Activated naive CD4-positive, alpha-beta T cell treated with anti-CD3 and anti-CD28 coated beads, Interleukin-2, amount 50 U/mL, for 16 hours (primary cell): ENCODE data around the gene SSNA1.

ENCODE experiments used
- DNase-seq: peaks from one replicate; pipeline ENCODE4 v3.0.0-alpha.2; 2020

The SSNA1 gene

DNA sequence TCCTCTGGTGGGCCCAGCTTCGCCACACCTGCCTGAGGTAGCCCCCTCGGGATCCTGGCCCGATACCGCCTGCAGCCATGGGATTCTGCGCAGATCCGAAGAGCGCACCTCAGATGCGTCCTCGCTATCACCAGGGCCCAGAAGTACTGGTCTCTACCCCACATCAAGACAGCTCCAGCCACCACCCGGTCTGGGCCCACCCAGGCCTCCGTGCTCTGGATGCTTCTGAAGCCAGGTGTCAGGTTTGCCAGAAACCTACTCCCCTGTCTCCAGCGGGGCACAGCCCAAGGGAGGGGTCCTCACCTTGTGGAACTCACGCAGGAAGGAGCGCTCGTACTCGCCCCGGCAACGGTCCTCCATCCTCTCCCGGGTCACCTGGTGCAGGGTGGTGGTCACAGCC lies 2.6 kb upstream of the SSNA1 start:
- no peak for DNase-seq

DNA sequence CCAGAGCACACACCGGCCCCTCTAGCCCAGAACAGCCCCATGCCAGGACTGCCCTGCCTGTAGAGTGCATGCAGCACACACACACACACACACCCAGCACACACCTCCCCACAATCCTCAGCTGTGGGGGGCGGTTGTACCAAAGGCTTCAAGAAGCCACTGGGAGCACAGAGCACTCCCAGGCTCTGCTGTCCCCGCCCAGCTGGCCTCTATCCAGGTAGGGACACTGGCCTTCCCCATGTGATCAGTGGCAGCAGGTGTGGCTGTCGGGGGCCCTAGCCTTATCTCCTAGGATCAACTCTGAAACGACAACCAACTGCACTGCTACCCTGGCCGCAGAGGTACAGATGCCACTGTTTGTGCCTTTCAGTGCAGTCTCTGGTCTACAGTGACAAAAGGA lies 2.1 kb upstream of the SSNA1 start:
- no peak for DNase-seq

DNA sequence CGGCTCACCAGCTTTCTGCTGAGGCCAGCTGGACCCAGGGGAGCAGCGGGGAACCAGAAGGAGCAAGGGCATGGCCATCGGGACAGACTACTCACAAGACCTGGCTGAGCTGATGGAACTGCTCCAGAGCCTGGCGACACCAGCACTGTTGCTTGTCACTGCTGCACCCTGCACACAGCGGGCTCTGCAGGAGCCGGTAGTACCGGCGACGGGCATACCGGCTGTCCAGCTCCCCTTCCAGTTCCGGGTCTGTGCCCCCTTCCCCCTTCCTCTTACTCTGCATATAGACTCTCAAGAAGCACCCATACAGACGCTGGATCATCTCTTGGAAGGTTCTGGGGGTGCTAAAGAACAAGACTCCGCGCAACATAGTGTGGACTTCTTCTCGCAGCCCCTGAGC lies 1.1 kb upstream of the SSNA1 start:
- no peak for DNase-seq

DNA sequence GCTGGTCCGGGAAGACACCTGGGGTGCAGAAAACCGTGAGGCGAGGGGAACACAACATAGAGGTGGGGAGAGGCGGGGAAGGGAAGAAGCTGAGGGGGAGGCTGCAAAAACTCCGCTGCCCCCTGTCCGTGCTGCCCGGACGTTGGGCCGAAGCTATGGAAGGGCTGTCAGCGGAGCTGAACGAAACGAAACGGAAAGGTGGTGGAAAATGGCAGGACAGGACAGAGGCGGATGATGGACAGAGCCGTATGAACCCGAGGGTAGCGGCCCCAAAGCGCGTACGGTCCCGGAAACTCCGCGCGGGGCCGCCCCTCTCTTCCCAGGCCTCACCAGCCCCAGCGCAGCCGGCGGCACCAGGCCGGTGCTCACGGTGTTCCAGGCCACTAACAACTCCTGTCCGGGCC lies 388 bp upstream of the SSNA1 start:
- no peak for DNase-seq

DNA sequence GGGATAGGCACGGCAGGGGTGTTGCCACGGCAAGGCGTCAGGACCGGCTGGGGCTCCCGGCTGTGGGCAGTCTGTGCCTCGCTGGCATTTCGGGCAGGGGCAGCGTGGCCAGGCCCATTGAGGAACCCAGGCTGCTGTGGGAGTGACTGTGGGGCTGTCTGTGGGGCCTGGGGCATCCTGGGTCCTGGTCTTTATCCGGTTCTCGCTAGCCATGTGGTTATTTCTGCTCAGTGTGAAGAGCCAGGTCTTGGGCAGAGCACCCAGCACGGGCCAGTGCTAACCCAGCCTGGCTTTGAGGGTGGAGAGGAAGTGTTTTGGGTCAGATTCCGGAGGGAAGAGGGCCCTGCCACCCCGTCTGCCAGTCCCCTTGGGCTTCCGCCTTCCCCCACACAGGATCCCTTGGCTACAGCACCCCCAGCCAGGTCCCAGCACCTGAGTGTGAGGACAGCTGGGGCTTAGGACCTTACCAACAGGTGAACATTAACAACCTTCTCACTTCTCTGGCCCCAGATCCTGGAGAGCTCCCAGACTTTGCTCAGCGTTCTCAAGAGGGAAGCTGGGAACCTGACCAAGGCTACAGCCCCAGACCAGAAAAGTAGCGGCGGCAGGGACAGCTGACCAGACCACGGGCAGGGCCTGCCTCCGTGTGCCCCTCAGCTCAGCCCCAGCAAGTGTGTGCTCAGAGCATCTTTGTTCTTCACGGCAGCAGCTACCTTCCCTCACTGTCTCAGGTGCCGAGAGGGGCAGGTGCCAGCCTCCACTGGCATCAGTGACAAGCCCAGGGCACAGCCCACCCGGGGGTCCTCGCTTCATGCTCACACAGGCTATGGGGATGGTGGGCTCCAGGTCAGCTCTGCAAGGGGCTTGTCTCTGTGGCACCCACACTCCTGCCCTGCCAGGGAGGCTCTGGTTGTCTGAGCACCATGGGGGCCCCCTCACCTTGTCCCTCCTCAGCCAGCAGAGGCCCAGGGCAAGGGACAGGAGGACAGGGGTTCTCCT lies 1.1 kb downstream of the SSNA1 start:
- DNase-seq: no peak

DNA sequence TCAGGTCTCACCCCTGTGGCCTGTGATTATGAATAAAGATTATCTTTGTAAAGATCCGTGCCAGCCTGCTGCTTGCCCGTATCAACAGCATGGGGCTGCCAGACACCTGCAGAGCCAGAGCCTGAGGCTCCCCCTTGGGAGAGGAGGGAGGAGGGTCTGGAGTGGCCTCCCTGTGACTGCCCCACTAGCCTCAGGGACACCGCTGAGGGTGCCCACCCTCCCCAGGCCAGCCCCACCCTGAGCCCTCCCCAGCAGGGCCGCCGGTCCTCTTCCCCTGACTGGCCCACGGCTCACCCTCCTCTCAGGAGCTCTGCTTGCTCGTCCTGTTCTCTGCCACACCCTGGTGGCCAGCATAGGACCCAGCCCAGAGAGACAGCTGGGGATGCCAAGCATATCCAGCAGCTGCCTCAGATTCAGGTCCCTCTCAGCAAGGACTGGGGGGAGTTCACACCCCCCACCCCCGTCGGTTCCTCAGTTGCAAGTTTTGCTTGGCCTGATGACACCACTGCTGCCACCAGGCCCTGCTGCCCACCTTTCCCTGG lies 1.9 kb downstream of the SSNA1 start:
- no peak for DNase-seq

DNA sequence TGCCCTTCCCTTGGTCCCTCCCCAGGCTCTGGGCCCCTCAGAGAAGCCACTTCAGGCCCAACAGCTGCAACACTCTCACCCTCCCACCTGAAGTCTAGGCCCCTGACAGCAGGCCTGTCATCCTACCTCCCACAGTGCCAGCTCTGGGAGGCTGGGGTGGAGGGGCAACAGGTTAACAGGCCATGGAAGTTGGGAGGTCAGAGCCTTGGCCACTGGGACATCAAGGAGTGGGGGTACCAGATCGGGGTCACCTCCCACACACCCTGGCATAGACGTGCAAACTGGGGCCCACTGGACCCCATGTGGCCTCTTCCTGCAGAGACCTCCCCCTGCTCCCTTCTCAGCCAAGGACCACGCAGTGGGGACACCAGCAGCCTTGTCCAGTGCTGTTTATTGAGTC lies 2.8 kb downstream of the SSNA1 start:
- DNase-seq: no peak

DNA sequence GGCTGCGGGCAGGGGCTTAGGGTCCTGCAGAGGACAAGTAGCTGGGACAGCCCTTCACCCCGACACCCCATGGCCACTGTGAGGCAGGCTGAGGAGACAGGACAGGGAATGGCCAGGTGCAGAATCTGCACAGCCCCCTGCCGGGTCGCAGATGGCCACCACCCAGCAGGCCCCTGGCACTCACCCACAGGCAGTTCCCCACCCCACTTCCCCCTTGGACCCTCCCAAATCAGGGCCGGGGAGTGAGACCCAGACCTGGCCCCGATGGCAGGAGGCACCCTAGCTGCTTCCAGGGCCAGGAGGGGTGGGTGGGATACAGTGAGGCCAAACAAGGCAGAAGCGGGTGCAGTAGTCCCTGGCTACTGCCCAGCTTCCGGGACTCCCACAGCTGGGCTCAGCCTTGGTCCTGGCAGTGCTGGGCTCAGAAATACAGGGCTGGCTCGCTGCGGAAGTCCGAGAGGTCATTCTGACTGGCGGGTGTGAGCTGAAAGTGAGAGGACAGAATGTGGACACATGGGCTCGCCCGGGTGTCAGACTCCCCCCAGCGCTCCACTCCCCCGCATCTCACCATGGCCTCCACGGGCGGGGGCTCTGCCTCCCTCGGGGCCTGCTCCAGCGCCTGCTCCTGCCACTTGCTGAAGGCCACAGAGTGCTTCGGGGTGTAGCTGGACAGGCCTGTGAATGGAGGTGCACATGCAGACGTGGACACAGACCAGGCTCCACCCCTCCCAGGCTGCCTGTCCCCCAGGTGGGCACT lies 3.4 kb downstream of the SSNA1 start:
- no peak for DNase-seq

DNA sequence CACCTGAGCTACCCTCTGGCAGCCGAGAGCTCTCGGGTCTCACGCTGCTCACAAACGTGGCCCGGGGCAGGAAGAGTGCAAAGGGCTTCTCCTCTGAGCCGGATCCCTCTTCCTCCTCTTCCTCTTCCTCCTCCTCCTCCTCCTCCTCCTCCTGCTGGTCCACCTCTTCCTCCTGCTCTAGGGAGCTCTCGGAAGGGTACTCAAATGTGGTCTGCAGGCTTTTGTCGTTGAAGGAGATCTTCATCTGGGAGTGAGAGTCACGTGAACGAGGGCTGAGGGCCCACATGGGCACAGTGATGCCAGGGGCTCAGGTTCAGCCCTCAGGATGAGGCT lies 3.9 kb downstream of the SSNA1 start:
- DNase-seq: no peak

DNA sequence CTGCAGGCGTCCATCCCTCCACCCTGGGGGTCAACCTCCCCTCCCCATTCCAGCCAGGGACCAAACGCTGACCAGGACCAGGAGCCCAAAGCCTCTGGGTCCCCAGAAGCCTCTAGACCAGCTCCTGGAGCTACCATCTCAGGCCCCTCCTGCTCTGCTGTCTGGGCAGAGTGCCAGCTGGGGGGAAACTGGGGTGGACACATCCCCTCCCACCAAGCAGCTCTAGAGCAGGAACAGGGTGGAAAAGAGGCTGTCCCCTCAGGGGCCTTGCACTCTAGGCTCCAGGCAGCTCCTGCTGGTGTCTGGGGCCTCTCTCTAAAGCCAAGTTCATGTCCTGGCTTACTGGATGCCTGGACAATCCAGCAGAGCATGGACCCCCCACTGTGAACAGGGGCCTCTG lies 4.4 kb downstream of the SSNA1 start:
- no peak for DNase-seq

DNA sequence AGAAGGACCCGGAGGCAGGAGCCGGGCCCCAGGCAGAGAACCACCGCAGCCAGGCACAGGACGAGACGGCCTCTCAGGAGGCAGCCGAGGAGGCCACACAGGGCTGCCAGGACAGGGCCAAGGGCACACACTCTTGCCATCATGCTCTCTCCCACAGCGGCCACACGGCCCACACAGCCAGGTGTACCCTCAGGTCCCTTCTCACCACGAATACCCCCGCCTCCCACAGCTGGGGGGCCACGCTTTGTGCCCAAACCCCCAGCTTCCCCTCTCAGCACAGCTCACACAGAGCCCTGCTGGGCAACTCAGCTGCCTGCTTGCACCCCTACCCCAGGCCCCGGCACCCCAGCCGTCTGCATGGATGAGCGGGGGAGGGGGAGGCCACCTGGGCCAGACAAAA lies 5.3 kb downstream of the SSNA1 start:
- DNase-seq: no peak

DNA sequence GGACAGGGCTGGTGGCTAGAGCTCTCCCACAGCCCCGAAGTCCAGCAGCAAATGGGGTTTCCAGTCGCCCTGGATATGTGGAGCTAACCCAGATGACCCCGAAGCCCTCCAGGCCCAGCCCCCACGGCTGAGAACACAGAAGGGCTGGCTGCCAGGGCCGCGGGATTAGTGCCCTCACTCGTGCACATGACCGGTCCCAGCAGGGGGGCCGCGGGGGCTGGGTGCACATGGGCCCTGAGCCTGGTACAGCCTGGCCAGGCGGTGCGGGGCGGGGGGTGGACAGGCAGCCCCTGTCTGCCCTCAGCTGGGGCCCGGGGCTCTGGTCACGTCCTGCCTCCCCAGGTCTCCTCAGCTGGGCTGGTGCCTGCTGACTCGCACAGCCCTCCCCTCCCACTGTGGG lies 5.9 kb downstream of the SSNA1 start:
- no peak for DNase-seq

DNA sequence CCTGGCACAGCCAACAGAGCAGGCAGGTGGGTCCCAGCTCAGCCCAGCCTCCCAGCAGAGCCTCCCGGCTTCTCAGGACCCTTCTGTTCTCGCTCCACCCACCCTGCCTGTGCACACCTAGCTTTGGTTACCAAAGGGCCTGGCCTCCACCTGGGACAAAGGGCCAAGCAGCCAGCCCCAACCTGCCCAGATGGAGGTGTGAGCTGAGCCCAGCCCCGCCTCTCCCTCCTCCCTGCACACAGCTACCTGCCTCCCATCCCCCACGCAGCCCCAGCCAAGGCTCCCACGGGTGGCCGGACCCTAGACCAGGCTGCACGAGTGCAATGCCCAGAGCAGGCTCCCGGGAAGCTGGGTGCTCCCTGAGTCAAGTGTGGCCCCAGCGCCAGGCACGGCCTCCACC lies 6.4 kb downstream of the SSNA1 start:
- no peak for DNase-seq

DNA sequence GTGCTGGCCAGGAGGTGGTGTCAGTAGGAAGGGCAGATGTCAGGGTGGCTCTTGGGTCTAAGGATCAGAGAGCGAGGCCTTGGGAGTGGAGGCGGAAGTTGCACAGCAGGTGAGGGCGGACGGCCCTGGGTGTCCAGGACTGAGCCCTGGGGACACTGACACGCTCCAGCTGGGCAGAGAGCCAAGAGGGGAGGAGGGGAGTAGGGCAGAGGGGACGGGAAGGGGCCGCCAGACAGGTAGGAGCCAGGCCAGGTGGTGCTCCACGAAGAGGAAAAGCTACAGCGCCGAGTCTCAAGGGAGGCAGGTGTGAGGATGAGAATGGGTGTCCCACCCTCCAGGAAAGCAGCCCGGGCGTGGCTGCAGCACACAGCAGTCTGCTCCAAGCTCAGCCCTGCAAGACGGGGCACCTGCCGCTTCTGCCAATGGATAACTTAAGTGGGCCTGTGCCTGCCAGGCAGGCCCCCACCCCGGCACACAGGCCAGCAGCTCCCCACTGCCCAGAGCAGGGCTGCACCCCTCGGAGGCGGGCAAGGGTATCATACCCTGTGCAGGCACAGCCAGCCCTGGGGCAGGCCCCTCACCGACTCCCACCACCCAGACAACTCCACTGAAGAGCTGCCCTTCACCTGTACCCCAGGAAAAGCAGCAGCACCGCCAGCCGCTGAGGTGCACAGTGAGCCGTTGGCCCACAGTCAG lies 7.2 kb downstream of the SSNA1 start:
- DNase-seq: no peak

DNA sequence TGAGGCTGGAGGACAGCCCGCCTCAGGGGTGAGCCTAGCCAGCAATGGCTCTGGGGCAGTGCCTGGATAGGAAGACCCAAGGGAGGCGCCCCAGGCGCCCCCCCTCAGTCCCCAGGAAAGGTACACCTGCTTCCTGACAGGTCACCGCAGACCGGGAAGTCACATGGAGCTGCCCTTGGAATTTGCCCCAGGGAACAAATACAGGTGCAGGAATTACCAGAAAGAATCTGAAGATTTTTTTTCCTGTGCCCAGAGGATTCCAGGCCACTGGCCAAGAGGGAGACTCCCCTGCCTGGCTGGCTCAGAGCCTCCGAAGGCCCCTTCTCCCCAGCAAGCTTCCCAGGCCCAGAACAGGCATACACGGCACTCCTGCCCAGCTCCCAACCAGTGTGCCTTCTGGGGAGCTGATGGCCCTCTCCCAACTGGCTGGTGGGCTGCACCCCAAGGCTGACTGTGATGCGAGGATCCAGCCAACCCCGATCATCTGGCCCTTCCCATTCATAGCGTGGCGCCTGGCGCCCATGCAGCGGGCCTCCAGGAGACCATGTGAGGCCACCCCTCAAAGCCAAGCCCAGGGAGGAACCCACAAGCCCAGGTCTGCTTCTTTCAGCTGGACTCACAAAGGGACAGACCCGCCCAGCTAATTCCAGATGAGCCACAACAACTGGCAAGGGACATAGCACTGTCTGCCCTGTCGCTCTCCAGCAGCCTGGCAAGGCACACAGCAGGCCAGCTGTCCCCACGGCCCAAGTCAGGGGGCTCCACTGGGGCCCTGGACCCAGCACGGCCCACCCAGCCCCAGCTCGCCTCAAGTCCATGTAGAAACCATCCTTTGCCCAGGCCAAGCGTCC lies 9.8 kb downstream of the SSNA1 start:
- DNase-seq: no peak

DNA sequence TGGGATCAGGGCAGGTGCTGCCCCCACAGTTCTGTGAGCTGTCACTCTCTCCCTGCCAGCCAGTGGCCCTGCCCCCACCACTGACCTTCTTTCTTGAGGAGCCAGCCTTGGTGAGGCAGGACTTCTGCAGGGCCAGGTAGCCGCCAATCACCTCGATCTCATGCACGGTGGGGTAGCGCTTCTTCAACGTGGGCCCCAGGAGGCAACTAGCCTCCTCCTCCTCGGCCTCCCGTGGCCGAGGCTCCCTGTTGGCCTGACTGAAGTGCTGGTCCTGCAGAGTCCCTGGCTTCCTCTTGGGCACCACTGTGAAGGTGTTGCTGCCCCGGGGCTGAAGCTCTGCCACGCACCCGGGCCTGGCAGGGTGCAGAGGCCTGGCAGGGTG lies 10.4 kb downstream of the SSNA1 start:
- no peak for DNase-seq

DNA sequence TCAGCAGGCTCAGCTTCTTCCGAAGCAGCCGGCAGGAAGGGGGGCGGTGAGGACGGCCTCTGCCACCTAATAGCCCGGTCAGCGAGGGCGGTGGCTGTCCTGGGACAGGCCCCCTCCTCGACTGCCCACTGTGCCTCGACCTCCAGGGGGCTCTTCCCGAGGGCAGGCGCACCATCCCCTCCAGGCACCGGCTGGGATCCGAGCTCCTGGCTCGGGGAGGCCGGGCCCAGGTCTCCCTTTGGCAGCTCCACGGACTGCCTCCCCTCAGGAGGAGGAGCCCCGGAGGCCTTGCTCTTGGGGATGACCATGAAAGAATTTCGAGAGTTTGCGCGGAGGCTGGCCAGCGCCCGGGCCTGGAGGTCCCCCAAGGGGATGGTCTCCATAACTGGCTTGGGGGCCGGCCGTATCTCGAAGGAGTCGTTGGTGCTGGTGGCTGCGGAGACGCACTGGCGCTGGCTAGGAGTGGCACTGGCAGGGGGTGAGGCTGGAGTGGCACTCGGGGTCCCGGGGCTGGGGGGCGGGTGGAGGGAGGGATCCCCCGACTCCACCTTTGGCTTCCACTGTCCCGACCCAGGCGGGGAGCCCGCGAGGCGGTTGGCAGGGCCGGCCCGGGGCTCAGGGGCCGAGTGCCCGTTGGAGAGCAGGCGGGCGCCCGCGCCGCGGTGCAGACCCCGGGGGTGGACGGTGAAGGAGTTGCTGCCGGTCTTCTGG lies 11.1 kb downstream of the SSNA1 start:
- no peak for DNase-seq

DNA sequence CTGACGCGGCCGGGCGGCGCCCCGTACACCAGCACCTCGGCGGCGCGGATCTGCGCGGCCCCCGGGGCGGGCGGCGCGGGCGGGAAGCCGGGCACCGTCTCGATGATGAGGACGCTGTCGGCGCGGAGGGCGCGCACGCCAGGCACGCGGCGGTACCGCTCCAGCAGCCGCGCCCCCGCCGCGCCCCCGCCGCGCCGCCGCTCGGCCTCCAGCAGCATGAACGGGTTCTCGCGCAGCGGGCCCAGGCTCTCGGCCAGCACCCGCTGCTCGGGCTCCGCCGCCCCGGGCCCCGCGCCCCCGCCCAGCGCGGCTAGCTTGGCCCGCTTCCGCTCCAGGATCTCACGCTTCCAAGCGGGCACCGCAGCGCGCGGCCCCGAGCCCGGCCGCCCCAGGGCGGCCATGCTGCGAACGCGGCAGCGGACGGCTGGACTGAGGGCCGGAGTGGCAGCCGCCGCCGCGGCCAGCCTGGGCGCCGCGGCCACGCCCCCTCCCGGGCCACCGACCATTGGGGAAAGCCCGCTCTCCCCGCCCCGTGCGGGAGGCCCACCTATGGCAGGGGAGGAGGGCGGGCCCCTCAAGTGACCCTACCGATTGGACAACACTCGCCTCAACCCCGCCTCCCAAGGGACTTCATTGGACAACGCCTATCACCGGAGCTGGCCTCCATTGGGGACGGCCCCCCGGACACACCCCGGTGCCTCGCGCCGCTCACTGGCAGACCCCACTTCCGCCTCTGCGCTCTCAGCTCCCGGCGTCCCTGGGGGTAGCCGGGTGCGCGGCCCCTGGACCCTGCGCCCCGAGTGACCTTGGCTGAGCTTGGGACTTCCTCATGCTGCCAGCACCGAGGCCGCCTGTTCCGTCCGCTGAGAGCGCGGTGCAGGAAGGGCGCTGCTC lies 12.1 kb downstream of the SSNA1 start, which contains the start of gene TPRN:
Gene TPRN, minus strand, starts transcription at position 431 of the 894 bp plus-strand sequence. Its CDS starts 30 bp downstream, at position 401.
- DNase-seq: peak; percentile 99

DNA sequence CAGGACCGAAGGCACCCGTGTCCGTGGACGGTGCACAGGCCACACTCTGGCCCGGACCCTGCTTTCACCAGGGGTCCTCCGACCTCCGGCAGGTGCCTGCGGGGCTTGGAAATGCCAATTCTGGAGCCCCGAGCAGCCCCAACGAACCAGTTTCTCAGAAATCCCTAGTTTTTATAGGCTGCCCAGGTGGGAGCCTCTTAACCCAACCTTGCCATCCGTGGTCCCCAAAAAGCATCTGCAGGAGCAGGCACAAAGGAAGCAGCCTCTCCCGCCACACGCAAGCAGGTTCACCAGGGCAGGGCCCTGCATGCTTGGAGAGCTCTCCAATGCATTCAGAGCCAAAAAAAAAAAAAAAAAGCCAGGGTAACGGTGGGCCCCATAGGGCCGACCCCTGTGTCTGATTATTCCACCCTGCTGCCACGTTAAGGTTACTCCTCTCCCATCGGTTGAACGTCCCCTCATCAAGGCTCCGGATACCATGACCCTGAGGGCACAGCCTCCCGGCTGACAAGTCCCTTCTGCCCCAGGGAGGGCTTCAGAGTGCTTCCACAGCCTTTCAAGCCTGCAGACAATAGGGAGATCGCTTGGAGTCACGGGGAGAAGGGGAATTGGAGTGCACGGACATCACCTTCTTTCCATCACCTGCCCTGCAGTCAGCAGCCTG lies 12.9 kb downstream of the SSNA1 start:
- DNase-seq: no peak

DNA sequence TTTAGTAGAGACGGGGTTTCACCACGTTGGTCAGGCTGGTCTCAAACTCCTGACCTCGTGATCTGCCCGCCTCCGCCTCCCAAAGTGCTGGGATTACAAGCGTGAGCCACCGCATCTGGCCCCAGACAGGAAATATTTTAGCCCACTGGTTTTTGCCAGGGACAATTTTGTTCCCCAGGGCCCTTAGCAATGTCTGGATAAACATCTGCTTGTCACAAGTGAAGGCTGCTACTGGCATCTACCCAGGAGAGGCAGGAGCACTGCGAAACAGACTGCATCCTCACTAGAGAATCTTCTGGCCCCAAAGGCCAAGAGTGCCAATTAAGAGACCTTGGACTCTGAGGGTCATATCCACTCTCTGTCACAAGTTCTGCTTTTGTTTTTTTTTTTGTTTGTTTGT lies 14.5 kb downstream of the SSNA1 start:
- no peak for DNase-seq
